Astrocyte (in vitro differentiated cells and primary cell): ENCODE data around the gene XYLT1. TPM values are rescaled to one million over a fixed set of nuclear protein-coding genes. Genes with fewer than 3 reads are reported as not detected.

Source experiments
- DNase-seq: peaks from one replicate; pipeline ENCODE4 v3.0.0-alpha.2; 2010; ENCODE audit warnings: low read depth
- FAIRE-seq: peaks from 2 replicates; lab custom pipeline; 2011; peaks lifted over from hg19 to GRCh38; lab: Jason Lieb, UNC
- H2AFZ ChIP-seq: 2 replicates; pipeline ENCODE4 v1.6.0; 2012; ENCODE audit warnings: low read depth, low read length, inconsistent platforms
- H3K27ac ChIP-seq: 2 replicates; pipeline ENCODE4 v1.5.1; 2011; ENCODE audit warnings: low read depth, low read length, inconsistent platforms
- H3K27me3 ChIP-seq: 2 replicates; pipeline ENCODE4 v1.6.0; 2011; ENCODE audit warnings: low read length, inconsistent platforms; ENCODE audit not compliant: insufficient read depth
- H3K36me3 ChIP-seq: 2 replicates; pipeline ENCODE4 v1.5.1; 2011; ENCODE audit warnings: low read length, inconsistent platforms; ENCODE audit not compliant: insufficient read depth
- H3K4me1 ChIP-seq: 2 replicates; pipeline ENCODE4 v1.5.1; 2011; ENCODE audit warnings: low read length, inconsistent platforms; ENCODE audit not compliant: insufficient read depth
- H3K4me2 ChIP-seq: 2 replicates; pipeline ENCODE4 v1.6.0; 2012; ENCODE audit warnings: low read length, inconsistent platforms
- H3K4me3 ChIP-seq: 2 replicates; pipeline ENCODE4 v1.5.1; 2011; ENCODE audit warnings: low read depth, mild to moderate bottlenecking, low read length, inconsistent platforms; ENCODE audit not compliant: insufficient read depth
- H3K79me2 ChIP-seq: 2 replicates; pipeline ENCODE4 v1.6.0; 2012; ENCODE audit warnings: mild to moderate bottlenecking, low read length, inconsistent platforms; ENCODE audit not compliant: insufficient read depth
- H3K9ac ChIP-seq: 2 replicates; pipeline ENCODE4 v1.6.0; 2012; ENCODE audit warnings: mild to moderate bottlenecking, low read length, inconsistent platforms
- H3K9me3 ChIP-seq: 2 replicates; pipeline ENCODE4 v1.5.1; 2012; ENCODE audit warnings: low read depth, mild to moderate bottlenecking, low read length, inconsistent platforms; ENCODE audit not compliant: insufficient read depth
- H4K20me1 ChIP-seq: 2 replicates; pipeline ENCODE4 v1.6.0; 2012; ENCODE audit warnings: low read length, inconsistent platforms; ENCODE audit not compliant: insufficient read depth
- H3K27ac Mint-ChIP-seq: one replicate; pipeline ENCODE4 v1.8.0; 2021; ENCODE audit warnings: mild to moderate bottlenecking, mixed read lengths; ENCODE audit not compliant: unreplicated experiment
- H3K27me3 Mint-ChIP-seq: one replicate; pipeline ENCODE4 v1.8.0; 2021; ENCODE audit warnings: low read depth, mixed read lengths; ENCODE audit not compliant: unreplicated experiment
- H3K36me3 Mint-ChIP-seq: one replicate; pipeline ENCODE4 v1.8.0; 2021; ENCODE audit warnings: low read depth, mixed read lengths; ENCODE audit not compliant: unreplicated experiment
- H3K4me1 Mint-ChIP-seq: one replicate; pipeline ENCODE4 v1.8.0; 2021; ENCODE audit warnings: low read depth, mixed read lengths; ENCODE audit not compliant: unreplicated experiment
- H3K4me3 Mint-ChIP-seq: one replicate; pipeline ENCODE4 v1.8.0; 2021; ENCODE audit warnings: mild to moderate bottlenecking, moderate library complexity, mixed read lengths; ENCODE audit not compliant: unreplicated experiment
- H3K9me3 Mint-ChIP-seq: one replicate; pipeline ENCODE4 v1.8.0; 2021; ENCODE audit warnings: mild to moderate bottlenecking, mixed read lengths; ENCODE audit not compliant: unreplicated experiment
- EZH2 ChIP-seq: IDR thresholded peaks from 2 replicates; pipeline ENCODE4 v1.6.1; 2012; ENCODE audit warnings: mild to moderate bottlenecking, low read length, inconsistent platforms; ENCODE audit not compliant: insufficient read depth
- total RNA-seq: library from RNA; stranded (reverse); gene quantifications from 2 replicates; pipeline ENCODE4 v1.2.1, GENCODE V29; 2021
- TF ChIP-seq, protein P1 (sequence below): IDR thresholded peaks from 2 replicates; pipeline ENCODE4 v1.5.1; 2011; ENCODE audit warnings: low read depth, mild to moderate bottlenecking, inconsistent platforms, low read length, moderate library complexity; ENCODE audit not compliant: insufficient read depth

Gene XYLT1
- total RNA-seq, 1 donor from 2014 or later = 22.9 TPM

DNA sequence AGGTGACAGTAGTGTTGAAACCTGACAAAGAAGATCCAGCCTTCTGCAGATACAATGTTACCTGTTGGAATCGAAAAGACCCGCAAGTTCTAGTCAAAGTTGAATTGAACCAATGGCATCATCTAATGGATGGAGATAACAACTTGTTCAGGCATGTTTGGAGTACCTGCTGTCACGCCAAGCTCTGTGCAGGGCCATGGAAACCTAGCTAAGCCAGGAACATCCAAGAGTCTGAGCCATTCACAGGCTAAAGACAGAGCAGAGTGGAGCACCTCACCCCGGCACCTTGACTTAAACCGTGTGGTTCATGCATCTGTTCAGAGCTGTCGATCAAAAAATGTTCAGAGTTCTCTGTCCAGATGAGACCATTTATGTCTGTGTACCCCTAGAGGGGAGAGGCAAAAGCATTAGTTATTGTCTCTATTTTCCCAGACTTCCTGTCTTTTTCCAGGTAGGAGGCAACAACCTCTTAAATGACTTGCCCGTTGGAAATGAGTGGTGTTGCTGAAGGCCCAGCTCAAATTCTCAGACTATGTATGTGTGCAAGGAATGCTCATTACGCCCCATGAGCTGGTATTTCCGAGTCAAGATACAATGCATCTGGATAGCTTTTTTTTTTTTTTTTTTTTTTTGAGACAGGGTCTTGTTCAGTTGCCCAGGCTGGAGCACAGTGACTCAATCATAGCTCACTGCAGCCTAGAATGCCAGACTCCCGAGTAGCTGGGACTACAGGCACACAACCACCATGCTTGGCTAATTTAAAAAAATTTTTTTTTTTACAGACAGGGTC, 44.9 kb upstream of the XYLT1 start:
- Histone ChIP-seq H3K4me2 (peak overlapping the region; percentile 24), H3K9me3 (no peaks in the 10 kb centered on the region), H3K9ac (peak overlapping the region; percentile 68), H2AFZ (no peak overlapping the region), H3K4me1 (peaks cover 59% of the 10 kb centered on the region), H3K79me2 (no peaks in the 10 kb centered on the region), H4K20me1 (no peaks in the 10 kb centered on the region), H3K36me3 (no peaks in the 10 kb centered on the region), H3K4me3 (no peak overlapping the region), H3K27ac (peak overlapping the region; percentile 92), H3K27me3 (no peaks in the 10 kb centered on the region)
- H3K9me3 Mint-ChIP-seq = peaks cover 7% of the 10 kb centered on the region
- H3K27ac Mint-ChIP-seq = peak overlapping the region; percentile 97
- TF ChIP-seq, protein P1, sequence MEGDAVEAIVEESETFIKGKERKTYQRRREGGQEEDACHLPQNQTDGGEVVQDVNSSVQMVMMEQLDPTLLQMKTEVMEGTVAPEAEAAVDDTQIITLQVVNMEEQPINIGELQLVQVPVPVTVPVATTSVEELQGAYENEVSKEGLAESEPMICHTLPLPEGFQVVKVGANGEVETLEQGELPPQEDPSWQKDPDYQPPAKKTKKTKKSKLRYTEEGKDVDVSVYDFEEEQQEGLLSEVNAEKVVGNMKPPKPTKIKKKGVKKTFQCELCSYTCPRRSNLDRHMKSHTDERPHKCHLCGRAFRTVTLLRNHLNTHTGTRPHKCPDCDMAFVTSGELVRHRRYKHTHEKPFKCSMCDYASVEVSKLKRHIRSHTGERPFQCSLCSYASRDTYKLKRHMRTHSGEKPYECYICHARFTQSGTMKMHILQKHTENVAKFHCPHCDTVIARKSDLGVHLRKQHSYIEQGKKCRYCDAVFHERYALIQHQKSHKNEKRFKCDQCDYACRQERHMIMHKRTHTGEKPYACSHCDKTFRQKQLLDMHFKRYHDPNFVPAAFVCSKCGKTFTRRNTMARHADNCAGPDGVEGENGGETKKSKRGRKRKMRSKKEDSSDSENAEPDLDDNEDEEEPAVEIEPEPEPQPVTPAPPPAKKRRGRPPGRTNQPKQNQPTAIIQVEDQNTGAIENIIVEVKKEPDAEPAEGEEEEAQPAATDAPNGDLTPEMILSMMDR = peak; percentile 6
- no peak for TF ChIP-seq EZH2
- DNase-seq = peak; percentile 99
- peaks cover 52% of the 10 kb centered on the region for H3K4me1 Mint-ChIP-seq
- no peaks in the 10 kb centered on the region for H3K36me3 Mint-ChIP-seq
- H3K4me3 Mint-ChIP-seq = no peak overlapping the region
- H3K27me3 Mint-ChIP-seq = no peaks in the 10 kb centered on the region
- FAIRE-seq = peak; percentile 74

DNA sequence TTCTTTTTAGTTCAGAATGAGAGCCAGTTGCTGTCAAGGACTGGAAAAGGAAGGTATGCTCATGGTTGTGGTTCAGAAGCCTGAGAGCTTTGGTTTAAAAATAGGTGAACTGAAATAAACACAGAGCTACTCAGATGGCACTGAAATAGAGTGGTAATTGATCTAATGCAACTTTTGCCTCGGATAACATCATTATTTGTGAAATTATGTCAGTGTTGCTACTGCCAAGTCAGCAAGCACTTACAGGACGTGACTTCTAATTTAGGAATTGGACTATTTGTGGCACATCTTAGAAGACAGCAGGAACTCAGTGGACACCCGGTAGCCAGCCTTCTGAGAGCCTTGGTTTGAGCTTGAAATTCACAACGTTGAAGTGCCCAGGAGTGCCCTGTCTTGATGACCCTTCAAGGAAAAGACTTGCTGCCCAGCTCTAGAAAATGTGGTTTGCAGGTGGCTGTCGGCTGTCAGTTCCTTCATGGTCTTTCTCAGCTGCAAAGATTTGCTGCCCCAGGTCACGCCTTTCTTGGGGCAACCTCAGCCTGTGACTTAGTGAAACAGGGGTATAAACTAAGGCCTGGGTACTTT, 42.0 kb upstream of the XYLT1 start:
- H3K4me1 Mint-ChIP-seq = peaks cover 32% of the 10 kb centered on the region
- TF ChIP-seq, protein P1 = no peak
- no peak for TF ChIP-seq EZH2
- Histone ChIP-seq H3K4me2 (peak overlapping the region; percentile 7), H3K4me3 (no peak overlapping the region), H3K27me3 (no peaks in the 10 kb centered on the region), H4K20me1 (no peaks in the 10 kb centered on the region), H3K9ac (peak overlapping the region; percentile 8), H3K9me3 (no peaks in the 10 kb centered on the region), H3K4me1 (peaks cover 43% of the 10 kb centered on the region), H2AFZ (no peak overlapping the region), H3K36me3 (no peaks in the 10 kb centered on the region), H3K79me2 (no peaks in the 10 kb centered on the region), H3K27ac (peak overlapping the region; percentile 79)
- DNase-seq (peak; percentile 96), FAIRE-seq (peak; percentile 29)
- H3K27me3 Mint-ChIP-seq = no peaks in the 10 kb centered on the region
- H3K9me3 Mint-ChIP-seq = peaks cover 15% of the 10 kb centered on the region
- no peaks in the 10 kb centered on the region for H3K36me3 Mint-ChIP-seq
- H3K4me3 Mint-ChIP-seq = no peak overlapping the region
- no peak overlapping the region for H3K27ac Mint-ChIP-seq

DNA sequence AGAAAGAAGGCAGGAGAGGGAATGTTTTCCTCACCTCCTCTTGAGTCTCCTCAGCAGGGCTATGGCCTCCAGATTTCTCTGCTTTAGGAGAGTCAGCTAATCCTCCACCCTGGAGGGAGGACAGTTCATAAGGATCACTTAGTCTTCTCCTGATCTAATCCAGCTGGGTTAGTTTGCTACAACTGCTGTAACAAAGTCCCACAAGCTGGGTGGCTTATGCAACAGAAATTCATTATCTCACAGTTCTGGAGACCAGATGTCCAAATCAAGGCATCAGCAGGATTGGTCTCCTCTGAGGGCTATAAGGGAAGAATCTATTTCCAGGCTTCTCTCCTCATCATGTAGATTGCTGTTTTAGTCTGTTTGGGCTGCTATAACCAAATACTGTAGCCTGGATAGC, 40.6 kb upstream of the XYLT1 start:
- Histone ChIP-seq H3K79me2 (no peaks in the 10 kb centered on the region), H3K36me3 (no peaks in the 10 kb centered on the region), H4K20me1 (no peaks in the 10 kb centered on the region), H3K4me3 (no peak overlapping the region), H2AFZ (no peak overlapping the region), H3K27ac (peak overlapping the region; percentile 79), H3K9me3 (no peaks in the 10 kb centered on the region), H3K4me1 (peaks cover 36% of the 10 kb centered on the region), H3K27me3 (no peaks in the 10 kb centered on the region), H3K4me2 (peak overlapping the region; percentile 39), H3K9ac (peak overlapping the region; percentile 71)
- Mint-ChIP-seq H3K4me3 (no peak overlapping the region), H3K27me3 (no peaks in the 10 kb centered on the region), H3K27ac (no peak overlapping the region), H3K9me3 (peaks cover 19% of the 10 kb centered on the region), H3K36me3 (peaks cover 2% of the 10 kb centered on the region), H3K4me1 (peaks cover 27% of the 10 kb centered on the region)
- FAIRE-seq (no peak), DNase-seq (peak; percentile 84)
- no peak for TF ChIP-seq EZH2
- TF ChIP-seq, protein P1 = no peak
